LHCN-M2 (cell line): ENCODE results near the gene LRRN4. TPM values are rescaled to one million over a fixed set of nuclear protein-coding genes. Genes with fewer than 3 reads are reported as not detected.
"Not testable (repeated sequence)": the region's sequence is repeated elsewhere in the genome, so short reads cannot be mapped to it uniquely, and the experiment has no call there.

ENCODE experiments used
- DNase-seq: peaks from one replicate; pipeline ENCODE4 v3.0.0-alpha.2; 2012; ENCODE audit warnings: low read depth
- total RNA-seq: library from RNA; depleted of rRNA; stranded (reverse); fragments of >200 nt; gene quantifications from 2 replicates; pipeline ENCODE4 v1.2.3, GENCODE V29; 2014

The LRRN4 gene
- total RNA-seq, 1 experiment from 2014 or later = not detected

DNA sequence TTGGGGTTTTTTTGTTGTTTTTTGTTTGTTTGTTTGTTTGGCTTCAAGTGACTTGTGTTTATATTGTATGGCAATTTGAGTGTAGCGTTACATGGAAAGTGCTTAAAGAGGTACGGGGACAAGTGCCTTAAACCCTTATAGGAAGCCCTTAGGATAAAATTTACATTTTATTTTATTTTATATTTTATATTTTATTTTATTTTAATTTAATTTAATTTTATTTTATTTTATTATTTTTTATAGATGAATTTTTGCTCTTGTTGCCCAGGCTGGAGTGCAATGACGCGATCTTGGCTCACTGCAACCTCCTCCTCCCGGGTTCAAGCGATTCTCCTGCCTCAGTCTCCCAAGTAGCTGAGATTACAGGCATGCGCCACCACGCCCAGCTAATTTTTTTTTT, 21.0 kb downstream of the LRRN4 start:
- not testable (repeated sequence) for DNase-seq

DNA sequence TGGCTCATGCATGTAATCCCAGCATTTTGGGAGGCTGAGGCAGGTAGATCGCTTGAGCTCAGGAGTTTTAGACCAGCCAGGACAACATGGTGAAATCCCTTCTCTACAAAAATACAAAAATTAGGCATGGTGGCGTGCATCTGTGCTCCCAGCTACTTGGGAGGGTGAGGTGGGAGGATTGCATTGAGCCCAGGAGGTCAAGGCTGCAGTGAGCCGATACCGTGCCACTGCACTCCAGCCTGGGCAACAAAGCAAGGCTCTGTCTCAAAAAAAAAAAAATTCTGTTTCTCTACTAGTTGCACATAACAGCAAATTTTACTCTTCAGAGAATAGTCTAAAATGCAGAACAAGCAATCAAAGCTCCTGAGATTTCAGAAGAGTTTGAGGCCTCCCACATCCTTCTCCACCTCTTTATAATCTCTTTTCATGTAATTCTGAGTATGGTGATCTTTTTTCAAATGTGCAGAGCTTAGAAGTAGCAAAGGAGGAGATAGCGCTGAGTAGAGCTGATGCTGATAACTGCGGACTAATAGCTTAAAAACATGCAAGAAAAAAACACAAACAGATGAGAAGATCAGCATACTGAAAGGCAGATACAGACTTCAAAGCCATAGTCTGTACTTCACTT, 23.3 kb downstream of the LRRN4 start:
- DNase-seq = no peak

DNA sequence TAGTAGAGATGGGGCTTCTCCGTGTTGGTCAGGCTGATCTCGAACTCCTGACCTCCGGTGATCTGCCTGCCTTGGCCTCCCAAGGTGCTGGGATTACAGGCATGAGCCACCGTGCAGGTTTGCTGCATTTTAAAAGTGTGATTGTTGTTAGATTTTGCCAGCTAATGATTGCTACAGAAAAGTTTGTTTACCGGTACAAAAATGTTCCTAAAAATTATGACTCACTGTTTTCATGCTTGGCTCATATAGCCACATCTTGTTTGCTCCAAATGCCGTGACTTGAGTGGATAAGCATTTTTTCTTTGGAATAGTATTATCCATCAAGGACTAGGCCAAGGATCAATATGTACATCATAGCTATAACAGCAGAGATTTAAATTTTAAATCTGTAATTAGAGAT, 24.3 kb downstream of the LRRN4 start:
- peak; percentile 46 for DNase-seq

DNA sequence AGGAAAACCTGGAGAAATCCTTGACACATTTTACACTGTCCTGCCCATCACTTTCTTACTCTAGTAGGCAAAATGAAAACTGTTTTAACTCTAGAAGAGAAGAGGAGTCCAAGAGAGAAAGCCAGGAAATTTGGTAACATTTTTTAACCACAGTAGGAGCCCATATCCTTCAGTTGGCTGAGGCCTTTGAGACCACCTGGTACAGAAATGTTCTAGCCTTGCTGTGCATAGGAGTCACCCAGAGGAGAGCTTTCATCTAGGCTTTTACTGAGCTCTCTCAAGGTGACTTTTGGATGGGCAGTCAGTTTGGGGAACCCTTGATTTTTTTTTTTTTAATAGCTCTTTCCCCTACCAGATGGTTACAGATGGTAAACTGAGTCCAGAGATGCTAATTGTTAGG, 25.0 kb downstream of the LRRN4 start:
- no peak for DNase-seq

DNA sequence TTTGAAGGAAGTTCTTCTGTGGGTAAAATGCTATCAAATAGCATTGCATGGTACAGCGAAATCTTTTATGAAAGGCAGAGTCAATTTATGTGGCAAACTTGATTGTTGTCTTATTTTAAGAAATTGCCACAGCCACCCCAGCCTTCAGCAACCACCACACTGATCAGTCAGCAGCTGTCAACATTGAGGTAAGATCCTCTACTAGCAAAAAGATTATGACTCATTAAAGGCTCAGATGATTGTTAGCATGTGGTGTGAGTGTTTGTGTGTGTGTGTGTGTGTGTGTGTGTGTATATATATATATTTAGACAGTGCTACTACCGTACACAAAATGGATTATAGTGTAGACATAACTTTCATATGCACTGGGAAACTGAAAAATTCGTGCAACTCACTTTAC, 27.8 kb downstream of the LRRN4 start:
- DNase-seq = peak; percentile 93

DNA sequence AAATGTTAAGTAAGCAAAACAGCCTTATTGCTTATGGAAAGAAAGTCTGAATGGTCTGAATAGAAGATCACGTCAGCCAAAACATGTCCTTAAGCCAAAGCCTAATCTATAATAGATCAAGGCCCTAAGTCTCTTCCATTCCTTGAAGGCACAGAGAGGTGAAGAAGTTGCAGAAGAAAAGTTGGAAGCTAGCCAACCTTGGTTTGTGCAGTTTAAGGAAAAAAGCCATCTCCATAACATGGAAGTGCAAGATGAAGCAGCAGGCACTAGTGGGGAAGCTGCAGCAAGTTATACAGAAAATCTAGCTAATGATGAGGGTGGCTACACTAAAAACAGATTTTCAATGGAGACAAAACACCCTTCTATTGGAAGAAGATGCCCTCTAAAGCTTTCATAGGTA, 29.1 kb downstream of the LRRN4 start:
- no peak for DNase-seq

DNA sequence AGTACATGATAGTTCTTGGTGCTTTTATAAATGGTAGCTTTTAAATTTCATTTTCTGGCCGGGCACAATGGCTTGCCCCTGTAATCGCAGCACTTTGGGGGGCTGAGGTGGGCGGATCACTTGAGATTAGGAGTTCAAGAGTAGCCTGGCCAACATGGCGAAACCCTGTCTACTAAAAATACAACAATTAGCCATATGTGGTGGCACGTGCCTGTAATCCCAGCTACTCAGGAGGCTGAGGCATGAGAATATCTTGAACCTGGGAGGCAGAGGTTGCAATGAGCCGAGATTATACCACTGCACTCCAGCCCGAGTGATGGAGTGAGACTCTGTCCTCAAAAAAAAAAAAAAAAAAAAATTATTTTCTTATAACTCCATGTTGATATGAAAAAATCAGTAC, 36.0 kb downstream of the LRRN4 start:
- DNase-seq = no peak

DNA sequence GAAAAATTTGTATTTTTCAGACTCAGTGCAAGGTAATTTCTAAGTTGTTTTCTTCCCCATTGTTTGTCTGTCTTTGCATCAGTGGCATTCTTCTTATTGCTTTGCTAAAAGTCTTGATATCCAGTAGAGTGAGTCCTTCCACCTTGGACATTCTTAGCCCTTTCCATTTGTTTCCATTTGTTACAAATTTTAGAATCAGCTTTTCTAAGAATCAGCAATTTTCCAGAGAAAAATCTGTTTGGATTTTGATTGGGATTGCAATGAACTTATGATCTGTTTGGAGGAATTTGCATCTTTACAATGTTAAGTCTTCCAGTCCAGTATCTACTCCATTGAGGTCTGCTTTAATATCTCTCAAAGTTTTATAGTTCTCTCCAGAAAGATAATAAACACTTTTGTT, 36.4 kb downstream of the LRRN4 start:
- DNase-seq = no peak

DNA sequence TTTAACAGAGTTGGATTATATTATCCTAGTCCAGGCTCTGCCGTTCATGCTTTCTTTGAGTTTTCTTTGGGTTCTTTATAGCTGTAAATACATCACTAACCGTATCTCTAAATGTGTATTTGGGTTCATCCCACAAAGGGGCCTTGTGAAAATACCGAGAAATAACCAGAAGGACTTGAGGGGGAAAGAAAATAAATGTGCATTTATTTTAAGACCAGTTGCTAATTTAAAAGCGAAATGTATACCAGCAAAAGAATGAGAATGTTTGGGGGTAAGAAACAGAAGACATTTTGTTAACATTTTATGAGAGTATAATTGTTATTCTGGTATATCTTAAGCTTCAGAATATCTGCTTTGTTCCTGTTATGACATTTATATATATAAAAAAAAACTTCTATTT, 38.9 kb downstream of the LRRN4 start:
- no peak for DNase-seq

DNA sequence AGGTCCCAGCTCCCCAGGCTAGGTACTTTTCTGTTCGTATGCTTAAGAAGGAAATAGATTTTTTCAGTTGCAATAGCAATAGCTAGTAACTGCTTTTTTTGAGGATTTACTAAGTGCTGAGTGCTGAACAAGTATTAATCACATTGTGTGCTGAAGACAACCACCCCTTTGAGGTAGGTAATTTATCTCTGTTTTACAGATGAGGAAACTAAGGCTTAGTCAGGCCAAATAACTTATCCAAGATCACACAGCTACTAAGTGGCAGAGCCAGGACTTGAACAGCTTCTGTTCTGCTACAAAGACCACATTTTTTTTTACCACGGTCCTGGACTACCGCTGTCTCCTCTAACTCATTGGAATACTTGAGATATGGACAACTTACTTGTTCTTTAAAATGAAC, 39.8 kb downstream of the LRRN4 start:
- no peak for DNase-seq

DNA sequence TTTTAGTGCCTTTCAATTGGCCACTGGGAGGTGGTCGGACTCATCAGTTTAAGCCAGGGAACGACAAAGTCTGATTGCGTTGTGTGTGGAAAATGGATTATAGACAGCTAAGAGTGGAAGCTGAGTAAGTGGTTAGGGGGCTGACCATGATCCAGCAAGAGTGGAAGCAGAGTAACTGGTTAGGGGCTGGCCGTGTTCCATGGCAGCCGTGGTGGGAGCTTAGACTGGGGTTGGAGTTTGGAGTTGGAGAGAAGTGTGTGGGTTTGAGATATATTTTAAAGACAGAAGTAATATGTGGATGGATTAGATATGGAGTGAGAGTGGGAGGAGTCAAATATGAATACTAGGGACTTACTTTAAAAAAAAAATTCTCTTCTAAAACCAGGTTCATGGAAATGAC, 41.7 kb downstream of the LRRN4 start:
- no peak for DNase-seq

DNA sequence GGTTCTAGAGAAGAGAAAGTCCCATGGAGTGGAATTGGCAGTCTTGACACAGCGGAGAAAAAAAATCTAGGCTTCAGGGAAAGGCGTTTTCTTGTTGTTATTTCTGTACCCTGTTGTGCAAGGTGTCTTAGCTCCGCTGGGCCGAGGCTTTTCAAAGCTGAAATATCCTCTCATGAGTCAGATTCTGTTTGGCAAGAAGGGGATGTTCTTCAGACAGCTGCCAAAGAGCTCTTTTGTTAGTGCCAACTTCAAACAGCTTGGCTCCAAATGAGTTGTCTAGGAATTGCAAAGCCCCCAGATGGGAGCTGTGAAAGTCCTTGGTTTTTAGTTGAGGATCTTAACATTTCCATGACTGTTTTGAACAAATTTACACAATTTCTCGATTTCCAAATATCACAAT, 45.6 kb downstream of the LRRN4 start:
- DNase-seq = peak; percentile 96

DNA sequence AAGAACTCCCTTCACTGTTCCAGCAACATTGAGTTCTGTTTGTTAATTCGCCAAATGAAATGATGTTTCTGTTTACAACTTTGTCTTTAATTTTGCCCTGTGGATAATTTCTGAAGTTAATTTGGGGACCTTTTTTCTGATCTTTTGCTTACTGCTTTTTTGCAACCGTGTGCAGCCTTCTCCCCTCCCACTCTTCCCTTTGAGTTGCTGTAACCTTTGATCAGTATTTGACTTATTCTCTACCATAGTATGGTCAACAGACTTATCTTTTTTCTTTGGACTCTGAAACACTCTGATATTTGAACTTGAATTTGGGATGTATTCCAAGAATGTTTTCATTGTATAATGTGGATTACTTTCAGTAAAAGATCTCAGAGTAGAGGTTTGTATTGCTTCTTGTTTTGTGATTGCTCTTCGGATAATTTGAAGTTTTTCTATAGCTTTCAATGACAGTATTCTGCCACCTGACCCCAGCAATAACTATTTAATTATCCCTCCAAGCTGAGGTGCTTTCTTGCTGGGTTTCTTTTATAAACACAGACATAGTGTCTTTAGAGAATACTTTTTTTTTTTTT, 46.2 kb downstream of the LRRN4 start:
- DNase-seq = no peak

DNA sequence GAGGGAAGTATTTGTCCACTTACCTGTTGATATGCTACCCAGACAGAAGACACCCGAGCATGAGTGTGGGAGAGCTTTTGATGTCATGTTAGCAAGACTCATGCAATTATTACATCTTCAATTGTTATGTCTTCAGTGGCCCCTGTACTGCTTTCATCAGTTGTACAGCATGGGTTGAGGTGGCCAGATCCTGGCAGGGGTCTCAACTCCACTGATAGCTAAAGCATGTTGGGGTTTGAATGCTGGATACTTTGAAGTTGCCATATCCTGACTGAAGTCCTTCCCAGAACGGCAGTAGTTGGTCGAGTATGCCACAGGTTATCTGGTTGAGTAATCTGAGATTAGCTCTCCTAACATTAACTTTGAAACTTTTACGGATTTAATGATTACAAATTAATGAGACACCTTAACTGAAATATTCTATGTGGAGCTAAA, 46.7 kb downstream of the LRRN4 start:
- no peak for DNase-seq

DNA sequence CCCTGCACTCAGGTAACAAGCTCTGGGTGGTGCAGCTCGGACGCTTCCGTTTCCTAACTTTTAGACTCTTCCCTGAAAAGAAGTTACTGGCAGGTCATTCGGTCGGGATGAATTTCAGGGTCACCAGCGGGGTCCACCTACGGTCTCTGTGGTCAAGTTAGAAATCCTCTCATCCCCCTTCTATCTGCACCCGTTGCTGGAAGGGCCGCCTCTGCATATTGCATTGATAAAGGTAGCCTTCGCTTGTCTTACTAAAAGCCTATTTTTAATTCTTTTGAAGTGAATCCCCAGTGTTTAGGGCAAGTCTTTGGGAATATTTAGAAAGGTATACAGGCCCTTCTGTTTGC, 47.3 kb downstream of the LRRN4 start:
- DNase-seq = no peak

DNA sequence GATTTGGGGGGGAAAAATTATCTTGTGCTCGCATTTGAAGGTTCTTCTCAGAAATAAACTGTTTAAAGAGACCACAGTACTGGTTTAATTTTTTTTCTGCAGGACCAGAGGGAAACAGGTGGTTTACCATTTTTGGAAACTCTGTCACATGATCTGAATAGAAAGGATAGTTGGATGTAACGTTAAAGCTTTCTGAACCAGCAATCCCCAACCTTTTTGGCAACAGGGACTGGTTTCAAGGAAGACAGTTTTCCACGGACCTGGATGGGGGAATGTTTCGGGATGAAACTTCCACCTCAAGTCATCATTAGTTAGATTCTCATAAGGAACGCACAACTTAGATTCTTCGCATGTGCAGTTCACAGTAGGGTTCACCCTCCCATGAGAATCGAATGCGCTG, 53.0 kb downstream of the LRRN4 start:
- DNase-seq = no peak

DNA sequence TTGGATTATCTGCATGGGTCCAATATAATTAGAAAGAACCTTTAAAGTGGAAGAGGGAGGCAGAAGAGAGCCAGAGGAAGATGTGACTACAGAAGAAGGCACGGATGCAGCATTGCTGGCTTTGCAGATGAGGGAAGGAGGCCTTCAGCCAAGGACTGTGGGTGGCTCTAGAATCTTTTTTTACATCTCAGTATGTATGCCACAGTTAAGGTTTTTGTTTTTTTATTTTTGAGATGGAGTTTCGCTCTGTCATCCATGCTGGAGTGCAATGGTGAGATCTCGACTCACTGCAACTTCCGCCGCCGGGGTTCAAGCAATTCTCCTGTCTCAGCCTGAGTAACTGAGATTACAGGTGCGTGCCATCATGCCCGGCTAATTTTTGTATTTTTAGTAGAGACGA, 54.1 kb downstream of the LRRN4 start:
- DNase-seq = no peak

DNA sequence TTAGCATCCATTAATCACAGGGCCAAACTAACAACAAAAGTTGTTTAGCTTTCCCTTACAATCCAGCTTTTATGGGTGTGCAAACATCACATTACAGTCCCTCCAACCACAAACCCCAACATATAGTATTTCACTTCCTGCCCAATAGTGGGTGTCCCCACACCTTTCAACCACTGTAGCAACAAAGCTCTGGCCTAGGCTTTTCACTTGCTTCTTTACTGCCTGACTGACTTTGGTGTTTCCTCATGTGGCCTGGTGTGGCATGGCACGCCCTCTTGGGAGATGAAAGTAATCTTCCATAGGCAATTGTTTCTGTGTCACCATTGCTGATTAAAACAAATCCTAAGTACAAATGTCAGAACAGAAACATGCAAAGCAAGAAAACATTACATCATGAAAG, 57.1 kb downstream of the LRRN4 start:
- DNase-seq = no peak

DNA sequence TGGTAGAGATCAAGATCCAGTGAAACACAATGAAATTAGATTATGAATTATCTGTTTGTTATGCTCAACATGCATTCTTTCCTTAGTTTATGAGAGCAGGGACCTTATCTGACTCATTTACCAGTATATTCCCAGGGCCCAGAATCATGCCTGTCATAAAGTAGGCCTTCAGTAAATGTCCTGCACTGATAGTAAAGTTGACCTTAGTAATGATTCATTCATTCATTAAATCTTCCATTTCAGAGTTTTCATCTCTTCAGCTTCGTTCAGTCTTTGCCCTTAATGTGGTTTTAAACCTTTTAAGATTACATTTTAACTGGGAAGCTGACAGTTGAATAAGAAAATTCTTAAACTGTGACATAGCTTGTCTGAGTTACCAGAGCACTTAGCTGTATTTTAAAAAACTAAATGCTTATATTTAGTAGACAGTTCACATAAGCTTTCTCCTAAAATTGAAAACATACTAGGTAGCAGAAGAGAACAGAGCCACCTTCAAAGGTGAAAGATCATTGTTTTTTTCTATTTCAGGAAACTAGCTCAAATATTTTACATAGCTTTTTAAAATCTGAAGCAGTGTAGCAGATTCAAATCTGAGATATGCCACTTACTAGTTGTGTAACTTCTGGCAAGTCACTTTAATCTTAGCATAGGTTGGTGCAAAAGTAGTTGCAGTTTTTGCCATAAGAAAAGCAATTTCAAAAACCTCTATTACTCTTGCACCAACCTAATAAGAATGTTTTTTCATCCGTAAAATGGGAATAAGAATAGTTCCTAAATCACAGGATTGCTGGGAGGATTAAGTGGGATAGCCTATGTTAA, 62.0 kb downstream of the LRRN4 start:
- peak; percentile 37 for DNase-seq

DNA sequence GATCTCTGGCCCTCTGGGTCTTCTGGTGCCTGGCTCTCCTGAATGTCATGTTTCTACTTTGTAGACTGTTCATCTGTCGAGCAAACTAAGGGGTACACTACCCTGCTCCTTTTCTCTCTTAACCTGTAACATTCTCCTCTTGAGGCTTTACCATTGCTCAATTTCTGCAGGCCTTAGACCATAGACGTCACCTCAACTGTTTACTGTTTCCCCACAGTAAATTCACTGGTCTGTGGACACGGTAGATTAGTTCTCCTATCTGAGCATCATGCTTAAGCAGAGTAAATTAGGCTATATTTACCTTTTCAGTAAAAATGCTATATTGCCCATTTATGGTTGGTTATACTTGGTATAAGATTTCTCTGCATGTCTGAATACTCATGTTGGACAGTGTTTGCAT, 62.9 kb downstream of the LRRN4 start:
- DNase-seq = no peak
